Osteocyte (in vitro differentiated cells): ENCODE data around the gene C16orf96. TPM values are rescaled to one million over a fixed set of nuclear protein-coding genes. Genes with fewer than 3 reads are reported as not detected.

ENCODE experiments used
- DNase-seq: peaks from one replicate; pipeline ENCODE4 v3.0.0; 2021; ENCODE audit warnings: mixed read lengths; ENCODE audit not compliant: unreplicated experiment; ENCODE audit errors: extremely low spot score
- H3K27ac Mint-ChIP-seq: one replicate; pipeline ENCODE4 v1.8.0; 2021; ENCODE audit warnings: mild to moderate bottlenecking, mixed read lengths; ENCODE audit not compliant: unreplicated experiment
- H3K27me3 Mint-ChIP-seq: one replicate; pipeline ENCODE4 v1.8.0; 2021; ENCODE audit warnings: mixed read lengths; ENCODE audit not compliant: unreplicated experiment
- H3K36me3 Mint-ChIP-seq: one replicate; pipeline ENCODE4 v1.8.0; 2021; ENCODE audit warnings: mixed read lengths; ENCODE audit not compliant: unreplicated experiment
- H3K4me1 Mint-ChIP-seq: one replicate; pipeline ENCODE4 v1.8.0; 2021; ENCODE audit warnings: mixed read lengths; ENCODE audit not compliant: unreplicated experiment
- H3K4me3 Mint-ChIP-seq: one replicate; pipeline ENCODE4 v1.8.0; 2021; ENCODE audit warnings: mild to moderate bottlenecking, moderate library complexity, mixed read lengths; ENCODE audit not compliant: unreplicated experiment
- H3K9me3 Mint-ChIP-seq: one replicate; pipeline ENCODE4 v1.8.0; 2021; ENCODE audit warnings: mixed read lengths; ENCODE audit not compliant: unreplicated experiment
- CTCF ChIP-seq: fragments of 200-600 bp; sonication (generic); IDR thresholded peaks from 2 replicates; pipeline ENCODE4 v1.5.0; 2021; ENCODE audit warnings: antibody characterized with exemption, mild to moderate bottlenecking, moderate library complexity
- total RNA-seq: library from RNA; stranded (reverse); gene quantifications from 2 replicates; pipeline ENCODE4 v1.2.1, GENCODE V29; 2021

Gene C16orf96
- total RNA-seq, 1 donor from 2014 or later: 0.08 TPM

GRCh38 chr16:4580250-4580649, 24.1 kb downstream of the C16orf96 start:
- no peak overlapping the region for H3K27ac Mint-ChIP-seq

GRCh38 chr16:4583906-4584305, 27.8 kb downstream of the C16orf96 start:
- Mint-ChIP-seq H3K36me3 (no peaks in the 10 kb centered on the region), H3K27me3 (peaks cover 24% of the 10 kb centered on the region), H3K9me3 (no peaks in the 10 kb centered on the region), H3K4me1 (no peaks in the 10 kb centered on the region), H3K4me3 (no peak overlapping the region), H3K27ac (no peak overlapping the region)
- no peak for DNase-seq
- TF ChIP-seq CTCF: no peak

More at GRCh38 chr16:4580250-4580649, 24.1 kb downstream of the C16orf96 start:
- no peaks in the 10 kb centered on the region for H3K9me3 Mint-ChIP-seq
- H3K4me1 Mint-ChIP-seq: no peaks in the 10 kb centered on the region
- no peak overlapping the region for H3K4me3 Mint-ChIP-seq
- no peak for DNase-seq
- H3K27me3 Mint-ChIP-seq: no peaks in the 10 kb centered on the region
- no peaks in the 10 kb centered on the region for H3K36me3 Mint-ChIP-seq
- no peak for TF ChIP-seq CTCF

GRCh38 chr16:4586291-4586690, 30.2 kb downstream of the C16orf96 start:
- DNase-seq: no peak
- Mint-ChIP-seq H3K9me3 (no peaks in the 10 kb centered on the region), H3K36me3 (no peaks in the 10 kb centered on the region), H3K27me3 (peaks cover 24% of the 10 kb centered on the region), H3K4me3 (no peak overlapping the region), H3K27ac (no peak overlapping the region), H3K4me1 (no peaks in the 10 kb centered on the region)
- no peak for TF ChIP-seq CTCF

GRCh38 chr16:4588386-4588785, 32.2 kb downstream of the C16orf96 start:
- Mint-ChIP-seq H3K27ac (no peak overlapping the region), H3K27me3 (peaks cover 24% of the 10 kb centered on the region), H3K36me3 (no peaks in the 10 kb centered on the region), H3K9me3 (no peaks in the 10 kb centered on the region), H3K4me3 (no peak overlapping the region), H3K4me1 (peaks cover 6% of the 10 kb centered on the region)
- TF ChIP-seq CTCF: no peak
- no peak for DNase-seq

- TF ChIP-seq CTCF: no peak
- H3K27me3 Mint-ChIP-seq: peaks cover 24% of the 10 kb centered on the region
- H3K9me3 Mint-ChIP-seq: no peaks in the 10 kb centered on the region
- no peak overlapping the region for H3K4me3 Mint-ChIP-seq
- H3K36me3 Mint-ChIP-seq: no peaks in the 10 kb centered on the region
- H3K27ac Mint-ChIP-seq: no peak overlapping the region
- H3K4me1 Mint-ChIP-seq: peaks cover 6% of the 10 kb centered on the region
- no peak for DNase-seq
Measured at GRCh38 chr16:4588961-4589360, 32.8 kb downstream of the C16orf96 start.
